ENCODE data around the gene KIAA1210.

- TF ChIP-seq HDAC2 (IDR thresholded peaks at IDR 0.05; ENCODE audit: borderline replicate concordance in 1 of 2, low read depth in 2 of 2, low read length in 2 of 2) (no peak), CTCF (IDR thresholded peaks at IDR 0.05; ENCODE audit: control extremely low read depth in 1 of 3, insufficient read depth in 1 of 3, low read depth in 1 of 3, low read length in 3 of 3) (peak in 1 of 3 experiments; percentile 28; a peak in 1 of 4 replicates), SP4 (IDR thresholded peaks at IDR 0.05; ENCODE audit: low read length) (no peak), RAD21 (IDR thresholded peaks at IDR 0.05 in 1 of 2, conservative IDR thresholded peaks at IDR 0.05 in 1 of 2; ENCODE audit: low read depth in 2 of 2, low read length in 2 of 2) (peak in 1 of 2 experiments; percentile 19; a peak in 1 of 4 replicates), BRCA1 (IDR thresholded peaks at IDR 0.05; ENCODE audit: low read depth, low read length) (no peak), POLR2A (IDR thresholded peaks at IDR 0.05; ENCODE audit: control extremely low read depth in 1 of 2, low read depth in 2 of 2, low read length in 2 of 2) (no peak), MAFK (IDR thresholded peaks at IDR 0.05; ENCODE audit: low read depth, low read length) (no peak)
Observed at GRCh38 chrX:119094819-119095218, 32.8 kb downstream of the KIAA1210 start.

Measured in H1 (cell line).